Measurements from ENCODE around the gene CLCN2. TPM values are rescaled to one million over a fixed set of nuclear protein-coding genes. Genes with fewer than 3 reads are reported as not detected.

The CLCN2 gene
- total RNA-seq, 1 experiment from 2014 or later, result 22.9 TPM

GRCh38 chr3:184320104-184320445 lies 41.3 kb downstream of the CLCN2 start:
- TF ChIP-seq CTCF (IDR thresholded peaks at IDR 0.05; ENCODE audit: unreplicated experiment), result no peak
- peak; percentile 98 for DNase-seq
- intact Hi-C loops (cut with micrococcal nuclease; ENCODE audit: unreplicated experiment), result no loop called here
- H3K9me3 Mint-ChIP-seq (ENCODE audit: low read depth, unreplicated experiment), result no peaks in the 10 kb centered on the region
- no peaks in the 10 kb centered on the region for H3K27me3 Mint-ChIP-seq (ENCODE audit: unreplicated experiment)
- peak overlapping the region; percentile 60 for H3K4me3 Mint-ChIP-seq (ENCODE audit: low read depth, unreplicated experiment)
- CTCF ChIA-PET, result interaction anchor here (0.5 to 0.8 kb wide), 5 partner anchors 20 to 112 kb away, joined by 3 to 4 read pairs (median 3); no protein-coding TSS in a partner anchor
- H3K36me3 Mint-ChIP-seq (ENCODE audit: insufficient read depth, unreplicated experiment), result peaks cover 98% of the 10 kb centered on the region
- H3K27ac Mint-ChIP-seq (ENCODE audit: unreplicated experiment), result peak overlapping the region; percentile 30
- H3K4me1 Mint-ChIP-seq (ENCODE audit: low read depth, unreplicated experiment), result peaks cover 48% of the 10 kb centered on the region
- BruUV-seq (replicated peaks), result no TSS peak

DNA sequence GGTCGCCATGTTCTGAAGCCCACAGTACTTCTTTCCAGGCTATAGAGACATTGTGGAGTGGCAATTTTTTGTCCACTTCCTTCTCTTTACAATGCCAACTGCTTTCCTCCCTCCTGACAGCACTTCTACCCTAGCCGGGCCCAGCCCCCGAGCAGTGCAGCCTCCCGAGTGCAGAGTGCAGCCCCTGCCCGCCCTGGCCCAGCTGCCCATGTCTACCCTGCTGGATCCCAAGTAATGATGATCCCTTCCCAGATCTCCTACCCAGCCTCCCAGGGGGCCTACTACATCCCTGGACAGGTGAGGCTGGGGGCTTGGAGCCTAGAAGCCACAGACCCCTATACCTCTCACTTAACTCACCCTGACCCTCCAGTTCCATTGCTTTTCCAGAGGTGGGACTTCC lies 44.2 kb downstream of the CLCN2 start:
- Mint-ChIP-seq H3K4me3 (ENCODE audit: low read depth, unreplicated experiment) (peak overlapping the region; percentile 68), H3K9me3 (ENCODE audit: low read depth, unreplicated experiment) (no peaks in the 10 kb centered on the region), H3K4me1 (ENCODE audit: low read depth, unreplicated experiment) (peaks cover 42% of the 10 kb centered on the region), H3K27me3 (ENCODE audit: unreplicated experiment) (no peaks in the 10 kb centered on the region), H3K27ac (ENCODE audit: unreplicated experiment) (peak overlapping the region; percentile 1), H3K36me3 (ENCODE audit: insufficient read depth, unreplicated experiment) (peaks cover 83% of the 10 kb centered on the region)
- DNase-seq, result no peak
- no TSS peak for BruUV-seq (replicated peaks)
- intact Hi-C loops (cut with micrococcal nuclease; ENCODE audit: unreplicated experiment), result no loop called here
- CTCF ChIA-PET, result no interaction called here
- no peak for TF ChIP-seq CTCF (IDR thresholded peaks at IDR 0.05; ENCODE audit: unreplicated experiment)

- BruUV-seq (replicated peaks), result TSS peak; percentile 37
- H3K27ac Mint-ChIP-seq (ENCODE audit: unreplicated experiment), result peak overlapping the region; percentile 61
- peaks cover 79% of the 10 kb centered on the region for H3K36me3 Mint-ChIP-seq (ENCODE audit: insufficient read depth, unreplicated experiment)
- peaks cover 42% of the 10 kb centered on the region for H3K4me1 Mint-ChIP-seq (ENCODE audit: low read depth, unreplicated experiment)
- no peak for TF ChIP-seq CTCF (IDR thresholded peaks at IDR 0.05; ENCODE audit: unreplicated experiment)
- no peaks in the 10 kb centered on the region for H3K27me3 Mint-ChIP-seq (ENCODE audit: unreplicated experiment)
- H3K9me3 Mint-ChIP-seq (ENCODE audit: low read depth, unreplicated experiment), result no peaks in the 10 kb centered on the region
- CTCF ChIA-PET, result no interaction called here
- DNase-seq, result no peak
- intact Hi-C loops (cut with micrococcal nuclease; ENCODE audit: unreplicated experiment), result no loop called here
- peak overlapping the region; percentile 68 for H3K4me3 Mint-ChIP-seq (ENCODE audit: low read depth, unreplicated experiment)
Measured at GRCh38 chr3:184316792-184317191, 44.6 kb downstream of the CLCN2 start.

- H3K36me3 Mint-ChIP-seq (ENCODE audit: insufficient read depth, unreplicated experiment), result peaks cover 72% of the 10 kb centered on the region
- peak overlapping the region; percentile 61 for H3K27ac Mint-ChIP-seq (ENCODE audit: unreplicated experiment)
- H3K4me3 Mint-ChIP-seq (ENCODE audit: low read depth, unreplicated experiment), result peak overlapping the region; percentile 68
- no peak for TF ChIP-seq CTCF (IDR thresholded peaks at IDR 0.05; ENCODE audit: unreplicated experiment)
- peaks cover 42% of the 10 kb centered on the region for H3K4me1 Mint-ChIP-seq (ENCODE audit: low read depth, unreplicated experiment)
- no peak for DNase-seq
- BruUV-seq (replicated peaks), result no TSS peak
- CTCF ChIA-PET, result no interaction called here
- H3K27me3 Mint-ChIP-seq (ENCODE audit: unreplicated experiment), result no peaks in the 10 kb centered on the region
- H3K9me3 Mint-ChIP-seq (ENCODE audit: low read depth, unreplicated experiment), result no peaks in the 10 kb centered on the region
- intact Hi-C loops (cut with micrococcal nuclease; ENCODE audit: unreplicated experiment), result no loop called here
Measured at GRCh38 chr3:184315871-184316661, 45.3 kb downstream of the CLCN2 start.

Measured in Calu3 (cell line).